ENCODE data around the gene DCANP1.

Gene DCANP1

GRCh38 chr5:135472141-135472540, 25.0 kb upstream of the DCANP1 start:
- TF ChIP-seq OSR1 (CRISPR knock-in tag; IDR thresholded peaks at IDR 0.05) (no peak), ZC3H10 (CRISPR knock-in tag; IDR thresholded peaks at IDR 0.05) (no peak), ARNTL (CRISPR knock-in tag; IDR thresholded peaks at IDR 0.05; ENCODE audit: borderline replicate concordance, low read depth) (no peak)
- no peak for ATAC-seq

GRCh38 chr5:135471726-135472125, 24.6 kb upstream of the DCANP1 start:
- TF ChIP-seq OSR1 (CRISPR knock-in tag; IDR thresholded peaks at IDR 0.05) (no peak), SNAI2 (CRISPR knock-in tag; IDR thresholded peaks at IDR 0.05) (no peak), BACH2 (CRISPR knock-in tag; IDR thresholded peaks at IDR 0.05; ENCODE audit: borderline replicate concordance) (no peak), CSDC2 (CRISPR knock-in tag; IDR thresholded peaks at IDR 0.05) (no peak), TOX (CRISPR knock-in tag; IDR thresholded peaks at IDR 0.05; ENCODE audit: borderline replicate concordance) (no peak), PPARA (CRISPR knock-in tag; IDR thresholded peaks at IDR 0.05; ENCODE audit: borderline replicate concordance) (no peak)
- TF ChIP-seq, protein P1, sequence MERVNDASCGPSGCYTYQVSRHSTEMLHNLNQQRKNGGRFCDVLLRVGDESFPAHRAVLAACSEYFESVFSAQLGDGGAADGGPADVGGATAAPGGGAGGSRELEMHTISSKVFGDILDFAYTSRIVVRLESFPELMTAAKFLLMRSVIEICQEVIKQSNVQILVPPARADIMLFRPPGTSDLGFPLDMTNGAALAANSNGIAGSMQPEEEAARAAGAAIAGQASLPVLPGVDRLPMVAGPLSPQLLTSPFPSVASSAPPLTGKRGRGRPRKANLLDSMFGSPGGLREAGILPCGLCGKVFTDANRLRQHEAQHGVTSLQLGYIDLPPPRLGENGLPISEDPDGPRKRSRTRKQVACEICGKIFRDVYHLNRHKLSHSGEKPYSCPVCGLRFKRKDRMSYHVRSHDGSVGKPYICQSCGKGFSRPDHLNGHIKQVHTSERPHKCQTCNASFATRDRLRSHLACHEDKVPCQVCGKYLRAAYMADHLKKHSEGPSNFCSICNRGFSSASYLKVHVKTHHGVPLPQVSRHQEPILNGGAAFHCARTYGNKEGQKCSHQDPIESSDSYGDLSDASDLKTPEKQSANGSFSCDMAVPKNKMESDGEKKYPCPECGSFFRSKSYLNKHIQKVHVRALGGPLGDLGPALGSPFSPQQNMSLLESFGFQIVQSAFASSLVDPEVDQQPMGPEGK (CRISPR knock-in tag; IDR thresholded peaks at IDR 0.05; ENCODE audit: borderline replicate concordance): no peak
- TF ChIP-seq, protein P2, sequence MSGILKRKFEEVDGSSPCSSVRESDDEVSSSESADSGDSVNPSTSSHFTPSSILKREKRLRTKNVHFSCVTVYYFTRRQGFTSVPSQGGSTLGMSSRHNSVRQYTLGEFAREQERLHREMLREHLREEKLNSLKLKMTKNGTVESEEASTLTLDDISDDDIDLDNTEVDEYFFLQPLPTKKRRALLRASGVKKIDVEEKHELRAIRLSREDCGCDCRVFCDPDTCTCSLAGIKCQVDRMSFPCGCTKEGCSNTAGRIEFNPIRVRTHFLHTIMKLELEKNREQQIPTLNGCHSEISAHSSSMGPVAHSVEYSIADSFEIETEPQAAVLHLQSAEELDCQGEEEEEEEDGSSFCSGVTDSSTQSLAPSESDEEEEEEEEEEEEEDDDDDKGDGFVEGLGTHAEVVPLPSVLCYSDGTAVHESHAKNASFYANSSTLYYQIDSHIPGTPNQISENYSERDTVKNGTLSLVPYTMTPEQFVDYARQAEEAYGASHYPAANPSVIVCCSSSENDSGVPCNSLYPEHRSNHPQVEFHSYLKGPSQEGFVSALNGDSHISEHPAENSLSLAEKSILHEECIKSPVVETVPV (CRISPR knock-in tag; IDR thresholded peaks at IDR 0.05): no peak
- TF ChIP-seq, protein P3, sequence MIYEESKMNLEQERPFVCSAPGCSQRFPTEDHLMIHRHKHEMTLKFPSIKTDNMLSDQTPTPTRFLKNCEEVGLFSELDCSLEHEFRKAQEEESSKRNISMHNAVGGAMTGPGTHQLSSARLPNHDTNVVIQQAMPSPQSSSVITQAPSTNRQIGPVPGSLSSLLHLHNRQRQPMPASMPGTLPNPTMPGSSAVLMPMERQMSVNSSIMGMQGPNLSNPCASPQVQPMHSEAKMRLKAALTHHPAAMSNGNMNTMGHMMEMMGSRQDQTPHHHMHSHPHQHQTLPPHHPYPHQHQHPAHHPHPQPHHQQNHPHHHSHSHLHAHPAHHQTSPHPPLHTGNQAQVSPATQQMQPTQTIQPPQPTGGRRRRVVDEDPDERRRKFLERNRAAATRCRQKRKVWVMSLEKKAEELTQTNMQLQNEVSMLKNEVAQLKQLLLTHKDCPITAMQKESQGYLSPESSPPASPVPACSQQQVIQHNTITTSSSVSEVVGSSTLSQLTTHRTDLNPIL (CRISPR knock-in tag; IDR thresholded peaks at IDR 0.05; ENCODE audit: low read depth): no peak
- ATAC-seq: no peak

DNA sequence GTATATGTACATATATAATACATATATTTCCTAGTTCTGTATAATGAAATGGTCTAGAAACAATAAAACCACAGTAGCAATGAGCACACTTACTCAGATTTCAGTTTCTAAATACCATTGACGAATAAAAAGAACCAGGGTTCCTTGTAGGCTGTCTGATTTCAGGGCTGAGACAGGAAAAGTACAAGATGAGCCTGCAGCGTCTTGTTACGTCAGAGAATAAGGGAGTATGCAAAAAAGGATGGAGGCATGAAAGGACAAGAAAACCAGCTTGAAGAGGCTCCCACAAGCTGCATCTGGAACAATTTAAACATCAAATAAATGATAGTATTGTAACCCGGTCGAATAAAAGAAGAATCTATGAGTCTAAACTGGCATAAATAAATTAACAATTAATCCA, 22.8 kb upstream of the DCANP1 start:
- TF ChIP-seq, protein P1 (CRISPR knock-in tag; IDR thresholded peaks at IDR 0.05; ENCODE audit: borderline replicate concordance): no peak
- TF ChIP-seq RARB (CRISPR knock-in tag; IDR thresholded peaks at IDR 0.05) (no peak), ZNF8 (CRISPR knock-in tag; IDR thresholded peaks at IDR 0.05) (no peak), TCF4 (CRISPR knock-in tag; IDR thresholded peaks at IDR 0.05; ENCODE audit: borderline replicate concordance) (no peak), OSR1 (CRISPR knock-in tag; IDR thresholded peaks at IDR 0.05) (no peak), ZNF565 (CRISPR knock-in tag; conservative IDR thresholded peaks at IDR 0.05; ENCODE audit: low read depth) (no peak), TSHZ2 (CRISPR knock-in tag; IDR thresholded peaks at IDR 0.05) (no peak), TOX (CRISPR knock-in tag; IDR thresholded peaks at IDR 0.05; ENCODE audit: borderline replicate concordance) (no peak), SNAI2 (CRISPR knock-in tag; IDR thresholded peaks at IDR 0.05) (no peak), ESRRG (CRISPR knock-in tag; IDR thresholded peaks at IDR 0.05) (no peak), ZFP3 (CRISPR knock-in tag; IDR thresholded peaks at IDR 0.05) (no peak), ARNTL (CRISPR knock-in tag; IDR thresholded peaks at IDR 0.05; ENCODE audit: borderline replicate concordance, low read depth) (no peak), ZC3H10 (CRISPR knock-in tag; IDR thresholded peaks at IDR 0.05) (no peak), BACH2 (CRISPR knock-in tag; IDR thresholded peaks at IDR 0.05; ENCODE audit: borderline replicate concordance) (no peak), GLIS3 (CRISPR knock-in tag; IDR thresholded peaks at IDR 0.05) (no peak), ISL1 (CRISPR knock-in tag; IDR thresholded peaks at IDR 0.05) (no peak), PPARA (CRISPR knock-in tag; IDR thresholded peaks at IDR 0.05; ENCODE audit: borderline replicate concordance) (no peak), CSDC2 (CRISPR knock-in tag; IDR thresholded peaks at IDR 0.05) (no peak), ZFP30 (CRISPR knock-in tag; IDR thresholded peaks at IDR 0.05) (no peak)
- TF ChIP-seq, protein P4, sequence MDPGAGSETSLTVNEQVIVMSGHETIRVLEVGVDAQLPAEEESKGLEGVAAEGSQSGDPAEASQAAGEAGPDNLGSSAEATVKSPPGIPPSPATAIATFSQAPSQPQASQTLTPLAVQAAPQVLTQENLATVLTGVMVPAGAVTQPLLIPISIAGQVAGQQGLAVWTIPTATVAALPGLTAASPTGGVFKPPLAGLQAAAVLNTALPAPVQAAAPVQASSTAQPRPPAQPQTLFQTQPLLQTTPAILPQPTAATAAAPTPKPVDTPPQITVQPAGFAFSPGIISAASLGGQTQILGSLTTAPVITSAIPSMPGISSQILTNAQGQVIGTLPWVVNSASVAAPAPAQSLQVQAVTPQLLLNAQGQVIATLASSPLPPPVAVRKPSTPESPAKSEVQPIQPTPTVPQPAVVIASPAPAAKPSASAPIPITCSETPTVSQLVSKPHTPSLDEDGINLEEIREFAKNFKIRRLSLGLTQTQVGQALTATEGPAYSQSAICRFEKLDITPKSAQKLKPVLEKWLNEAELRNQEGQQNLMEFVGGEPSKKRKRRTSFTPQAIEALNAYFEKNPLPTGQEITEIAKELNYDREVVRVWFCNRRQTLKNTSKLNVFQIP (CRISPR knock-in tag; IDR thresholded peaks at IDR 0.05; ENCODE audit: borderline replicate concordance, low read depth): no peak
- ATAC-seq: no peak

All from SK-N-SH treated with all-trans-retinoic acid at 6 μM for 48 hours (cell line).